GM19193 (cell line): ENCODE data around the gene PEX11A.

Source experiments
- POLR2A ChIP-seq: IDR thresholded peaks from 4 replicates; pipeline ENCODE4 v1.6.1; 2011; ENCODE audit not compliant: insufficient read depth, insufficient read length; ENCODE audit errors: extremely low read depth

Gene PEX11A

DNA sequence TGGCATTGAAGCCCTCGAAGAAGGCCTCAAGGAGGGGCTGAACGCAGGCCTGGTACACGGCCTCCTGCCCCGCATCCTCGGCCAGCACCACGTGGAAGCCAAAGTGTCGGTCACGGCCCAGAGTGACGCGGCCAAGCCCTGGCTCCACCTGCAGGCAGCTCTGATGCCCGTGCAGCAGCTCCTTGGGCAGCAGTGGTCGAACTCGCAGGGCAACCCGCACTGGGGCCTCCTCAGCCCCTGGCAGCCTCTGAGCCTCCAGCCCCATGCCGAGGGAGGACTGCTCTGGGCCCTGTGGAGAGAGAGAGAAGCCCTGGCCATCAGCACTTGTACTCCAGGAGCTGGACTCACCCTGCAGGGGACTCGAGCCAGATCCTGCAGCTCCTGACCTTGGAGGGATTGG, 37.9 kb downstream of the PEX11A start:
- no peak for TF ChIP-seq POLR2A

DNA sequence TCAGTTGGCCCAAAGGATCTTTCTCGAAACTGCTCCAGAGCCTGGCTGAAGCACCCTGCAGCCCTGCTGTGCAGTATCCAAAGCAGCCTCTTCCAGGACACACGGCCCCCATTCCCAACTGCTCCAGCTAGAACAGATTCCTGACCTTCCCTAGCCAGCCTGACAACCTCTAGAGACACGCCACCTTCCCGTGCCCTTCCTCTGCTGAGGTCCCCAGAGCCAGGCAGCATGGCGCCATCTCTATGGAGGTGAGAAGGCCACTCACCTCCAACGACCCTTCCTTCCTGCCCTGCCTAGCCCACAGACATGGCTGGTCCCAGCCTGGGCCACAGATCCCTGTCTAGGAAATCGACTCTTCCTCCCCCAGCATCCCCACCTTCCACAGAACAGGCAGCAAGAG, 38.4 kb downstream of the PEX11A start:
- TF ChIP-seq POLR2A = no peak

DNA sequence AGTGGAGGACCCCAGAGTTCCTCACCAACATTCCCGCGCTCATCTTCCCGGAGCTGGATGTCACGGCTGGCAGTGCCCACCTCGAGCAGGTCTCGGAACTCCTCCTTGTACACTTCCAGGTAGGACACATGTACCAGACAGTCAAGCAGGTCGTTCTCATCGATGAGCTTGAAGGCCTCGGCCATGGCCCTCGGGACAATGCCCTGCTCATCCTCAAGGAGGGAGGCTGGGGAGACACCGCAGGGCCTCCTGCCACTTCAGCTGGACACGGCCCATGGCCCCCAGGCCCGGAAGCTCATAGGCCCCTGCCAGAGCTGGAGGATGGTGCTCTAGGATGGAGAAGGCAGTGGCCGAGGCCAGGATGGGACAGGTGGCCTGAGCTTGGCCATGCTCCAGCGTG, 40.8 kb downstream of the PEX11A start:
- TF ChIP-seq POLR2A = no peak

DNA sequence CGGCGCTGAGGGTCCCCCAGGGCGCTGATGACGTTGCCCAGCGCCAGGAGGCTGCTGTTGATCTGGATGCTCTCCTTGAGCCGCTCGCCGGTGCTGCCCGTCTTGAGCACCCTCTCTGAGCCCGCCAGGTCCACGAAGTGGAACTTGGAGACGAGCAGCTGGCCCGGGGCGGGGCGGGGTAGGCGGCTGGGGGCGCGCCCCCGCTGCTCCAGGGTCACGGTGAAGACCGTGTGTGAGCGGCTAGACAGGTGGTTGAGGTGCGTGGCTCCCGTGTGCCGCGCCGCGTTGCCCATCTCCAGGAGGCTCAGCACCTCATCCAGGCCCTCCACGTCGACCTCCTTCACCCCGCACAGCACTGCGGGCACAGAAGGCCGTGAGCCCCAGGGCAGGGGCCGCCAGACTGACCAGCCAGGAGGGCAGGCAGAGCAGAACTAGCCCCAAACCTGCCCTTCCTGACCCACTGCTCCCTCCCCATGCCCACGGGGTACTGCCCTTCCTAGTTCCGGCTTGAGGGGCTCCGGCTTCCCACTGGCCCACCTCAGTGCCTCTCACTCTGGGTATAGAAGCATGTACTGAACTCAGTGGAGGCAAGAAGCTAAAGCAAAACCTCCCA, 41.4 kb downstream of the PEX11A start:
- no peak for TF ChIP-seq POLR2A

DNA sequence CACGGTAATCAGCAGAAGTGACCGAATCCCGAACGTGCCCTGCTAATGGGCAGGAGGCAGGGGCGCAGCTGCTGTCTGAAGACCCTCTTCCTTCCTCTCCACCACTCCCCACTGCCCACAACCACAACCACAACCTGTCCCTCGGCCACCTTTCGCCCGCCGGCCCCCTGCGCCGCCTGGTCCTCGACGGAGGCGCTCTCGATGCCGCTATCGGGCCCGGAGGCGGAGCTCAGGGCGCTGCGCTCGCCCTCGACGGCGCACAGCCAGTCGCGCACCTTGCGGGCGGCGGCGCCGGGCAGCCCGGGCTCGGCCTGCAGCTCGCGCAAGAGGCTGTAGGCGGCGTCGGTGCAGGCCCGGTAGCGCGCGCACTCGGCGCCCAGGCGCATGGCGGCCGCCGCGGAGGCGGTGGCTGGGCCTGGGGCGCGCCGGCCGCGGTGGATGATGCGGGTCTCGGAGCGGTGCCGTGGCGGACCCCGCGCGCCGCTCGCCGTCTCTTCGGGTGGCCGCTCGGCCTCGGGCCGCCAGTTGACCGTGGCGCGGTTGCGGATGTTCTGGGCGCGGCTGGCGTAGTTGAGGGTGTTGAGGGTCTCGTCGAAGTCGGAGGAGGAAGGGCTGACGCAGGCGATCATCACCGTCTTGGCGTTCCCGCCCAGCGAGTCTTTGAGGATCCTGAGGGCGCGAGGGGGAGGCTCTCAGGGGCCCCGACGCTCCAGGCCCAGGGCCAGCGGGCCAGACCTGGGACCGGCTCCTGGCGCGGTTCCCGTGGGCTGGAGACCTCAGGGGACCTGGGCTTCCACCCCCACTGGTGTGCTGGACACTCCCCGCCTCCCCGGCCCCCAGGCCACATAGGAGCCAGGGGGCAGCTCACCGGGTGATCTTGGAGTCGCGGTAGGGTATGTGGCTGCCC, 42.2 kb downstream of the PEX11A start:
- TF ChIP-seq POLR2A = no peak

DNA sequence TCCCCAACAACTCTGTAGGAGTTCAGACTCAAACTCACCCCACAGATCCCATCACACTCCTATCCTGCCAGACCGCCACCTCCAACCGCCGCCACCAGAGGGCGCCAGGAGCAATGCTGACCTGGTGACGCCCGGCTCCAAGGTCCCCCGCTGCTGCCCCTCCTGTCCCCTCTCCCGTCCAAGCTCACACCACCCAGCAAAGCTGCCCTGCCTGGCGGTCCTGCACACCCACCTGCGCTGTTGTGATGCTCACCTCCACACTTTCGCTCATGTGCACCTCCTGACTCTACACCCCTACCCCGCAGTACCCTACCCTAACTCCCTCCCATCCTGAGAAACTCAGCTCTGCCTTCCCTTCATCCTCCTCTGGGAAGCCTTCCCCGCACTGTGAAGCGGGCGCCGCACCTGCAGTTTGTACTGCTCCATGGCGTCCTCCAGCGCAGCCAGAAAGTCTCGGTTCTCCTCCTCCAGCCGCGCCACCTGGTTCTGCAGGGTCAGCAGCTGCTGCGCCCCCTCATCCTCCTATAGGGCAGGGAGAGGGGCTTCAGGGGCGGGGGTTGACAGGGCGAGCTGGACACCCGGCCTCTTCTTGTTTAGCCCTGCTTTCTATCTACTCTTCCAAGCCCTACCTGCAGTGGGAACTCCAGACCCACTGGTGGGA, 43.2 kb downstream of the PEX11A start:
- TF ChIP-seq POLR2A = no peak

DNA sequence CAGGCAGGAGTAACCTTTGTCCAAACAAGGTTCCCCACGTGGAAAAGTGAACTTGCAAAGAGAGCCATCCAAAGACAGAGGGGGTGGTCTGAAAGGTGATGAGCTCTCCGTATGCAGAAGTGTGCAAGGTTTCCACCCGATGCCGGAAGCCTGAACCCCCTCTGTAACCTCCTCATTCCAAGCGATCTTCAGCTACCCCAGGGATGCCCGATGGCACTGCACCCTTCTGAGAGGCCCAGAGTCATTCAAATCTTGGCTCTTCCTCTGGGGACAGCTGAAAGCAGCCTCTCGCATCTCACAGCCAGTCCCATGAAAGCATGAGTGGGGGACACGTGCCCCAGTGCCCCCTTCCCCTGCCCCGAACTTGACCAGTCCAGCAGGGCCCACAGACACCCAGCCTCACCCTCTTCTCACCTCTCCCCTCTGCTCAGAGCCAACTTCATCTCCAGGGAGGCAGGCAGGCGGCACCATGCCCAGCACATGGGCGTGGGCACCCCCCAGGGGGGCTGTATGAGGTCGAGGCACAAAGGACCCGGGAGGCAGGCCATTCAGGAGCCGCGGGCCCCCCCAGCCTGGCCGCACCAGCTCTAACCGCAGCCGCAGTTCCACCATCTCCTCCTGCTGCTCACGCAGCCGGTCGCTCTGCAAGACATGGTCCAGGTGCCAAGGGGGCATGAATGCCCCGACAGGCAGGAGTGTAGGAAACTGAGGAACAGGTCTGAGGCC, 44.0 kb downstream of the PEX11A start:
- TF ChIP-seq POLR2A = no peak

DNA sequence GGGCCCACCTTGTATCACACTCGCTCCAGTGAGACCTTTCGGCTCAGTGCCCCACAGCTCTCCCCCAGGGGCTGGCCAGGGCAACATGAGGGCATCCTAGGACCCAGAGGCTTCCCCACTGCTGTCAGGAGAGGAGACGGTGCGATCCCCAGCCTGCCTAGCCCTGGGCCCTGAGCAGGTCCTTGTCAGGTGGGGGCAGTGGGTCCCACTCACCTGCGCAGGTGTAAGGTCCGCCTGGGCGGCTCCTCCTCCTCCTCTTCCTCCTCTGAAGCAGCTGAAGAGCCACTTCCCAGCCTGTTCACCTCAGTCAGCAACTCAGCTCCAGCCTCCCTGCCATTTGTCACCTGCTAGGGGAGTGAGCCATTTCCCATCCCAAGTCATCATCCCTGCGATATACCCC, 44.9 kb downstream of the PEX11A start:
- no peak for TF ChIP-seq POLR2A

DNA sequence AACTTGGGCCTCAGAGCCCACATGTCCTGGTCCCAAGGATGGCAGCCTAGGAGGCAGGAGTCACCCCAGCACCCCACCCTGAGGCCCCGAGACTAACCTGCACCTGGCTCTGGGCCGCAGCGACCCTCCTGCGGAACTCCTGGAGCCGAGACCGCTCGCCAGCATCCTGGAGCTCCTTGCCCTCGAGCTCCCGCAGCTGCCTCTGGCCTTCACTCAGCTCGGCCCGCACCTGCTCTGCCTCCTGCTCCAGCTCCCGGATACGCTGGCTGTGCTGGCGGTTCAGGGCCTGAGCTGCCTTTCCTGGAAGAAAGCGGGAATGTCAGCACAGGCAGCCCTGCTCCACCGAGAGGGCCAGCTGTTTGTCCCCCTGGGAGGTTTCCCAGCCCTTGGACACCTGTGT, 48.4 kb downstream of the PEX11A start:
- no peak for TF ChIP-seq POLR2A

DNA sequence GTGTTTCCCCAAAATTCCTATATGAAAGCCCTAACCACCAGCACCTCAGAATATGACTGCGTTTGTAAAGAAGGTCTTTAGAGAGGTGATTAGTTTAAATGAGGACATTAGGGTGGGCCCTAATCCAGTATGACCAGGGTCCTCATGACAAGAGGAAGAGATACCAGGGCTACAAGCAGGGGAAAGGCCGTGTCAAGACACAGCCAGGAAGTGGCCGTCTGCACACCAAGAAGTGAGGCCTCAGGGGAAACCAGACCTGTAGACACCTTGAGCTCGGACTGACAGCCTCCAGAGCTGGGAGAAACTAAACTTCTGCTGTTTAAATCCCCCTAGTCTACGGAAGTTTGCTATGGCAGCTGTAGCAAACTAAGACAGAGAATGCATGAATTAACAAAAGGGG, 49.5 kb downstream of the PEX11A start:
- TF ChIP-seq POLR2A = no peak

DNA sequence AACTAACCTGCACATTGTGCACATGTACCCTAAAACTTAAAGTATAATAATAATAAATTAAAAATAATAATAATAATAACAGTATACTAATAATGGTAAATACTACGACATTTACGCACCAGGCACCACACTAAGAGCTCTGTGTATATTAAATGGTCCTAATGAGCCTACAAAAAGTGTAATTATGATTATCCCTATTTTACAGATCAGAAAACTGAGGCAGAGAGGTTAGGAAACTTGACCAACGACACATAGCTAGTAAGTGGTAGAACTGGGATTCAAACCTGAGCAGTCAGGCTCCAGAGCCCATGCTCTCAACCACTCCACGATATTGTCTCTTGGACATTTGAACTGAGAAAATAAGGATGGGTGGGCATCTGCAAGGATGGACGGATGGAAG, 50.3 kb downstream of the PEX11A start:
- TF ChIP-seq POLR2A = no peak

DNA sequence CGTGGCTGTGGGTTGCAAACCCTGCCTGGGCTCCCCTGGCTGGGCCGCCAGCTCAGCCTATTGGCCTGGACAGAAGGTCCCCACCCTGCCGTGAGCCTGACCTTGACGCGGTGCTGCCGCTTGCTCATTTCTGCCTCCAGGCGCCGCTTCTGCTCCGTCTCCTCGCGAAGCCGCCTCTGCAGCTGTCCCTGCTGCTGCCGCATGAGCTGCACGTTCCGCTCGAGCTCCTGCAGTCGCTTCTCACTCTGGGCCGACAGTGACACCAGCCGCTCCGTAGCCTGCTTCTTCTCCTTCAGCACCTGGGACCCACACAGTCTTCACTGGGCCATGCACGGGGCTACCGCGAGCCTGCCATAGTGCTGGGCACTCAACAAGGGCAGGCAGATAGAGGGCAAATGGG, 57.0 kb downstream of the PEX11A start:
- no peak for TF ChIP-seq POLR2A

DNA sequence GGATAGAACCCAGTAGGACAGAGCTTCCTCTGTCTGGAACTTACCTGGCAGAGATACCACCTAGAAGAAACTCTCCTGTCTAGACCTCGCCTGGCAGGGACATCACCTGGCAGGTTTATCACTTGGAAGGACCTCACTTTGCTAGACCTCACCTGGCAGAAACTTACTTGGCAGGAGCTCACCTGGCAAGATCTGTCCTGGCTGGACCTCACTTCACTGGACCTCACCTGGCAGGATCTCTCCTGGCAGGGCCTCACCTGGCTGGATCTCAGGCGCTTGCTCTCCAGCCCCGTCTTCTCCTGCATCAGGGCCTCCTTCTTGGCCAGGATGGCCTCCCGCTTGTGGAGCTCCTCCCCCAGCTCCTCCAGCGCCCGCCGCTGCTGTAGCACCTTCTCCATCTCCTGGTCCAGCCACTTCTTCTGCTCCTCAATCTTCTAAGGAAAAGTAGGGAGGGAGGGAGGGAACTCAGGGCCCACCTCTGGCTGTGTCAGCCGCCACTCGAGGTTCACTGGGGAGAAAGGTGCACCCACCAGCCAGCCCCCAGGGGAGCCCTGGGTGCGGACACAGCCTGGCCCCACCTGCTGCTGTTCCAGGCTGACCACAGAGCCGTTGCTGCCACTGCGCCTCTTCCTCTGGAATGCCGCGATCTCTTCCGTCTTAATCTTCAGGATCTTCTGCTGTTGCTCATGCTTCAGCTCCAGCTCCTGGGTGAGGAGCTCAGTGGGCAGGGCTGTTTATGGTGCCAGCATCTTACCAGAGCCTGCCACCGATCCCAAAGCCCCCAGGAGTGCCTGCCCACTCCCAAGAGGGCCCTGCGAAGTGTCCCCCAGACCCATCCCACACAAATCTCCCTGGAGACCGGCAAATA, 57.8 kb downstream of the PEX11A start:
- TF ChIP-seq POLR2A = no peak

DNA sequence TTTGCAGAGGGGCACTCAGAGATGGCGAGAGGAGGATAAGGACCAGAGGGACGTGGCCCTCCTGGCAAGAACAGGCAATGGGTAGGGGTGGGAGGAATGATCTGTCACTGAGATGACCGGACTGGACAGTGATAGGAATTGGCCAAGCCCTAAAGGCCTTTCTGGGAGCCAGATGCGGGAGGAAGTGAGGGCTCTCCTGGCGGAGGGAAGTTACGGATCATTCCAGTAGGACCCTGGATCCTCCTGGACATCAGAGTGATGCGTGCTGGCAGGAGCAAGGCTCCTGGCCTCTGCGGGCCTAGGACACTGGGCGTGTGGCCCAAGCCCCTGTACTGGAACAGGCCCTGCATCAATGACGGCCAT, 58.7 kb downstream of the PEX11A start:
- TF ChIP-seq POLR2A = no peak
